ENCODE results near the gene YEATS2. TPM values are rescaled to one million over a fixed set of nuclear protein-coding genes. Genes with fewer than 3 reads are reported as not detected.

Gene YEATS2
- polyA plus RNA-seq, 2 of the 4 experiments (the other 2 are of a cell fraction) = 11.2 to 15.3 TPM

- Histone ChIP-seq H3K4me2 (peak overlapping the region; percentile 60), H3K27ac (peak overlapping the region; percentile 45 to 68; a peak in 5 of 6 replicates), H3K4me3 (no peak overlapping the region), H3K4me1 (peaks cover 18% of the 10 kb centered on the region), H3K9me3 (no peaks in the 10 kb centered on the region)
- POLR2A ChIA-PET = no interaction called here
- CTCF ChIA-PET = interaction anchor here (1.7 kb wide), 1 partner anchor 9 kb away, joined by 4 read pairs; no protein-coding TSS in a partner anchor
- FAIRE-seq (no peak), ATAC-seq (peak in 1 of 2 experiments; percentile 76; a peak in 3 of 6 replicates), DNase-seq (ENCODE audit: low read depth in 1 of 2, low spot score in 1 of 2) (peak in 1 of 2 experiments; percentile 55)
- TF ChIP-seq CEBPB (IDR thresholded peaks at IDR 0.05) = peak in 1 of 2 experiments; percentile 22; a peak in 1 of 4 replicates
- no peak for TF ChIP-seq SMC3 (IDR thresholded peaks at IDR 0.05)
- WGBS (ENCODE audit: missing lambda C conversion rate) = 56% methylated on average over 16 of the region's 16 CpGs
Measured at GRCh38 chr3:183745300-183746098, 47.9 kb downstream of the YEATS2 start.

DNA sequence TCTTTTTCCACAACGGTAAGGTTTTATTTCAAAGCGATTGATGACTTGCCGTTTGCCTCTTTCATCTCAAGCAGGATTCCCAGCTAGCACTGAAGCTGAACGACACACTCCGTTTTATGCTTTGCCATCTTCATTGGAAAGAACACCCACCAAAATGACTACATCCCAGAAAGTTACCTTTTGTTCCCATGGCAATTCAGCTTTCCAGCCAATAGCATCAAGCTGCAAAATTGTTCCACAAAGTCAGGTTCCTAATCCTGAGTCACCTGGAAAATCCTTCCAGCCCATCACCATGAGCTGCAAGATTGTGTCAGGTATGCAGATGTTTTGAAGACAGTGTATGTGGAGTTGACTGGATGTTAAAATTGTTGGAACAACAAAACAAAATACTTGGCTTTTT, 56.5 kb downstream of the YEATS2 start:
- H3K4me3 ChIP-seq = no peak overlapping the region
- H3K9me3 ChIP-seq = no peaks in the 10 kb centered on the region
- DNase-seq (ENCODE audit: low read depth in 1 of 2, low spot score in 1 of 2) (no peak), ATAC-seq (no peak), FAIRE-seq (no peak)
- WGBS (ENCODE audit: missing lambda C conversion rate) = 94% methylated on average over 5 of the region's 5 CpGs
- TF ChIP-seq, protein P1, sequence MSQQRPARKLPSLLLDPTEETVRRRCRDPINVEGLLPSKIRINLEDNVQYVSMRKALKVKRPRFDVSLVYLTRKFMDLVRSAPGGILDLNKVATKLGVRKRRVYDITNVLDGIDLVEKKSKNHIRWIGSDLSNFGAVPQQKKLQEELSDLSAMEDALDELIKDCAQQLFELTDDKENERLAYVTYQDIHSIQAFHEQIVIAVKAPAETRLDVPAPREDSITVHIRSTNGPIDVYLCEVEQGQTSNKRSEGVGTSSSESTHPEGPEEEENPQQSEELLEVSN (IDR thresholded peaks at IDR 0.05; ENCODE audit: borderline replicate concordance, low read depth) = no peak
- TF ChIP-seq CEBPB (IDR thresholded peaks at IDR 0.05) = no peak
- TF ChIP-seq SREBF2 (IDR thresholded peaks at IDR 0.05) = no peak
- TF ChIP-seq POLR2A (IDR thresholded peaks at IDR 0.05; ENCODE audit: low read length) = no peak
- no peak for TF ChIP-seq SMC3 (IDR thresholded peaks at IDR 0.05)
- no peak for TF ChIP-seq FOSL2 (IDR thresholded peaks at IDR 0.05)
- no peak for TF ChIP-seq FOSL2 (CRISPR knock-in tag; IDR thresholded peaks at IDR 0.05)
- no peak for TF ChIP-seq REST (IDR thresholded peaks at IDR 0.05)
- TF ChIP-seq ZNF302 (CRISPR knock-in tag; IDR thresholded peaks at IDR 0.05) = no peak
- TF ChIP-seq POLR2AphosphoS2 (conservative IDR thresholded peaks at IDR 0.05; ENCODE audit: low read length) = no peak
- TF ChIP-seq FOSB (CRISPR knock-in tag; IDR thresholded peaks at IDR 0.05) = no peak
- TF ChIP-seq RAD21 (conservative IDR thresholded peaks at IDR 0.05 in 1 of 2, IDR thresholded peaks at IDR 0.05 in 1 of 2) = no peak
- TF ChIP-seq FOXS1 (CRISPR knock-in tag; IDR thresholded peaks at IDR 0.05) = no peak
- TF ChIP-seq ZC3H11A (IDR thresholded peaks at IDR 0.05) = no peak
- TF ChIP-seq ESRRA (IDR thresholded peaks at IDR 0.05; ENCODE audit: borderline replicate concordance, low read length) = no peak
- TF ChIP-seq CTCF (IDR thresholded peaks at IDR 0.05) = no peak
- H3K4me1 ChIP-seq = no peaks in the 10 kb centered on the region
- no peak overlapping the region for H3K4me2 ChIP-seq
- no peak overlapping the region for H3K27ac ChIP-seq
- ChIA-PET CTCF (interaction anchor here (0.9 to 1.6 kb wide), 2 partner anchors 10 to 13 kb away, joined by 3 to 4 read pairs; no protein-coding TSS in a partner anchor), POLR2A (interaction anchor here (0.6 kb wide), 1 partner anchor 17 kb away, joined by 3 read pairs; no protein-coding TSS in a partner anchor)
